ENCODE data around the gene SENP7. TPM values are rescaled to one million over a fixed set of nuclear protein-coding genes. Genes with fewer than 3 reads are reported as not detected.

SENP7 gene
- total RNA-seq, 1 experiment from 2014 or later: 7.9 TPM

DNA sequence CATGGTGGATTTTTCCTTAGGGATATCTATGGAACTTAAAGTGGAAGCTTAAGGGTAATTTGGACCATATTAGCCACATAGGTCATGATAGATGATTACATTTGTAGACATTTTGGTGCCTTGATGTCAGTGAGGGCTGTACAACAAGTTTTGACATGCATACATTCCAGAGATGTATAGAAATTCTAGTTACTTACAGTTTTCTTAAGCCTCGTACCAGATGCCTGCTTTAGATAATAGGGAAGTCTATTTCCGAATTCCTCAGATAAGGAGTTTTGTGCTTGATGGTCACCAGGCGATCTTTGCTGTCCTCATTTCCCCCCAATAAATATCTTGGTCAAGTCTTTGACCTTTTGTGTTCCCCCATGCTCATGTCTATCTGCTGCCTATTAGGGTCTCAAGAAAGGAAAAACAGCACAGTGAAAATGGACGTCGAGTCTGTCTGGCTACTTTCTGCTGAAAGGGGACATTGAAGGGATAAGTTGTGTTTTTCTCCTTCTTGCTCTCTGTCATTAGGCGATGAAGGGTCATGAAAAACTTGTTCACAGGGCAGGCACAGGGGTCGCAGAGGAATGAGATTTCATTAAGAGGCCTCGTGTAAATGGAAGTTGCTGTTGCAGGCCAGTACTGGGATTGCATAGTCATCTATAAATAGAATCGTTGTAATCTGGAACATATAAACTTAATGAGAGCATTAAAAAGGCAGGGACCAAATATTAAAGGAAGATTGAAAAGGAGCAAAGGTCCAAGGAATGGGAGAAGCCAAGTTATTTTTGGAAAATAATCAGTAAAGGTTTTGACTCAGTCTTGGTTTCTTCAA lies 20.0 kb upstream of the SENP7 start:
- H3K79me2 ChIP-seq (ENCODE audit: insufficient read depth, low read length): no peaks in the 10 kb centered on the region
- H3K27me3 ChIP-seq (ENCODE audit: insufficient read depth, low read length): no peaks in the 10 kb centered on the region
- H3K9ac ChIP-seq (ENCODE audit: low read length): no peak overlapping the region
- no TSS peak for BruUV-seq (replicated peaks)
- H4K20me1 ChIP-seq (ENCODE audit: insufficient read depth): no peaks in the 10 kb centered on the region
- no peak overlapping the region for H3K4me2 ChIP-seq (ENCODE audit: low read length)
- H3K9me3 ChIP-seq (ENCODE audit: control insufficient read depth in 1 of 2, insufficient read depth in 1 of 2, low read depth in 1 of 2, low read length in 2 of 2): no peaks in the 10 kb centered on the region
- no peaks in the 10 kb centered on the region for H3K4me1 ChIP-seq (ENCODE audit: control insufficient read depth in 1 of 2, insufficient read depth in 2 of 2, low read length in 2 of 2)
- no peaks in the 10 kb centered on the region for H3K36me3 ChIP-seq (ENCODE audit: control insufficient read depth in 1 of 2, insufficient read depth in 2 of 2, low read length in 2 of 2)
- no peak for TF ChIP-seq SP1 (IDR thresholded peaks at IDR 0.05; ENCODE audit: low read depth)
- TF ChIP-seq YY1 (IDR thresholded peaks at IDR 0.05; ENCODE audit: extremely low read depth, insufficient replicate concordance, low read depth, low read length): no peak
- no peak for TF ChIP-seq CEBPB (IDR thresholded peaks at IDR 0.05; ENCODE audit: low read depth)
- H2AFZ ChIP-seq (ENCODE audit: low read depth, low read length, poor library complexity, severe bottlenecking): no peak overlapping the region
- H3K9me2 ChIP-seq (ENCODE audit: insufficient read depth): no peaks in the 10 kb centered on the region
- POLR2A ChIA-PET: no interaction called here
- intact Hi-C loops (cut with micrococcal nuclease): no loop called here
- no peak for ATAC-seq
- no peak for DNase-seq (ENCODE audit: low read depth, low spot score)
- no peak overlapping the region for H3K4me3 ChIP-seq (replicated peaks in 1 of 2; ENCODE audit: low read depth in 1 of 2, low read length in 2 of 2)
- RAD21 ChIA-PET (ENCODE audit: low non-redundant PET in 1 of 2, low total read pairs in 2 of 2, uncharacterized antibody in 2 of 2, unreplicated experiment in 2 of 2): no interaction called here
- no peak overlapping the region for H3K27ac ChIP-seq (ENCODE audit: low read depth, low read length)
- CTCF ChIA-PET: no interaction called here

DNA sequence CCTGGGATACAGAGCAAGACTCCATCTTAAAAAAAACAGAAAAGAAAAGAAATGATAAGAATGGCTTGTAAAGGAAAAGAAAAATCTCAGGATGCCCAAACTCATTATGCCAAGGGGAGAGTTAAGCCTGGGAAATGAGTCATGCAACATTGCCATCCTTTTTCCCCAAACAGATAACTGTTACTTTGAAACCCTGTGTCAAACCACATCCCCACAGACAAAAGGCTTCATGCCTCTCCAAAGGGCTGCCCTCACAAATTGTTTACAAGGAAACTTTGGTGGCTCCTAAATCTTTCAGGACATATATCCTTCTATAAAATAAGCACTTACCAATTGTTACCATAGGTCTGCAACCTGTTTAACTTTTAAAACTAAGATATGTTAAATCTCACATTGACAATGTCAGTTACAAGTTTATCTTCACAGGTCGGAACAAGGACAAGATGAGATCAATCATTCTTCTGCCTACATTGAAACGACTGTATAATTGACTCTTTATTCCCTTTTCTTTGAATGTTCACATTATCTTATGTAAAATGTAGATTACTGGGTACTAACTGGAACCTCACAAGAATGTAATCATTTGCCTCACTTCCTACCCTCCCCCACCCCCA lies 18.6 kb upstream of the SENP7 start:
- Histone ChIP-seq H3K36me3 (ENCODE audit: control insufficient read depth in 1 of 2, insufficient read depth in 2 of 2, low read length in 2 of 2) (no peaks in the 10 kb centered on the region), H3K9me2 (ENCODE audit: insufficient read depth) (no peaks in the 10 kb centered on the region), H2AFZ (ENCODE audit: low read depth, low read length, poor library complexity, severe bottlenecking) (no peak overlapping the region), H3K27ac (ENCODE audit: low read depth, low read length) (no peak overlapping the region), H3K79me2 (ENCODE audit: insufficient read depth, low read length) (no peaks in the 10 kb centered on the region), H4K20me1 (ENCODE audit: insufficient read depth) (no peaks in the 10 kb centered on the region), H3K4me1 (ENCODE audit: control insufficient read depth in 1 of 2, insufficient read depth in 2 of 2, low read length in 2 of 2) (no peaks in the 10 kb centered on the region), H3K4me3 (replicated peaks in 1 of 2; ENCODE audit: low read depth in 1 of 2, low read length in 2 of 2) (no peak overlapping the region), H3K9ac (ENCODE audit: low read length) (no peak overlapping the region), H3K27me3 (ENCODE audit: insufficient read depth, low read length) (no peaks in the 10 kb centered on the region), H3K9me3 (ENCODE audit: control insufficient read depth in 1 of 2, insufficient read depth in 1 of 2, low read depth in 1 of 2, low read length in 2 of 2) (no peaks in the 10 kb centered on the region), H3K4me2 (ENCODE audit: low read length) (no peak overlapping the region)
- POLR2A ChIA-PET: no interaction called here
- ATAC-seq (no peak), DNase-seq (ENCODE audit: low read depth, low spot score) (no peak)
- BruUV-seq (replicated peaks): no TSS peak
- CTCF ChIA-PET: no interaction called here
- intact Hi-C loops (cut with micrococcal nuclease): no loop called here
- RAD21 ChIA-PET (ENCODE audit: low non-redundant PET in 1 of 2, low total read pairs in 2 of 2, uncharacterized antibody in 2 of 2, unreplicated experiment in 2 of 2): no interaction called here
- TF ChIP-seq RAD21 (IDR thresholded peaks at IDR 0.05; ENCODE audit: low read depth): no peak
- TF ChIP-seq SIN3A (IDR thresholded peaks at IDR 0.05; ENCODE audit: low read depth): no peak
- TF ChIP-seq ZFX (IDR thresholded peaks at IDR 0.05): no peak
- TF ChIP-seq FOSL1 (IDR thresholded peaks at IDR 0.05; ENCODE audit: low read depth): no peak
- no peak for TF ChIP-seq JUND (IDR thresholded peaks at IDR 0.05)
- TF ChIP-seq POLR2AphosphoS5 (IDR thresholded peaks at IDR 0.05; ENCODE audit: low read depth, low read length): no peak
- no peak for TF ChIP-seq SRF (IDR thresholded peaks at IDR 0.05; ENCODE audit: low read depth)
- TF ChIP-seq POLR2A (IDR thresholded peaks at IDR 0.05; ENCODE audit: borderline replicate concordance, extremely low read depth, insufficient read depth, insufficient read length): no peak
- TF ChIP-seq, protein P1, sequence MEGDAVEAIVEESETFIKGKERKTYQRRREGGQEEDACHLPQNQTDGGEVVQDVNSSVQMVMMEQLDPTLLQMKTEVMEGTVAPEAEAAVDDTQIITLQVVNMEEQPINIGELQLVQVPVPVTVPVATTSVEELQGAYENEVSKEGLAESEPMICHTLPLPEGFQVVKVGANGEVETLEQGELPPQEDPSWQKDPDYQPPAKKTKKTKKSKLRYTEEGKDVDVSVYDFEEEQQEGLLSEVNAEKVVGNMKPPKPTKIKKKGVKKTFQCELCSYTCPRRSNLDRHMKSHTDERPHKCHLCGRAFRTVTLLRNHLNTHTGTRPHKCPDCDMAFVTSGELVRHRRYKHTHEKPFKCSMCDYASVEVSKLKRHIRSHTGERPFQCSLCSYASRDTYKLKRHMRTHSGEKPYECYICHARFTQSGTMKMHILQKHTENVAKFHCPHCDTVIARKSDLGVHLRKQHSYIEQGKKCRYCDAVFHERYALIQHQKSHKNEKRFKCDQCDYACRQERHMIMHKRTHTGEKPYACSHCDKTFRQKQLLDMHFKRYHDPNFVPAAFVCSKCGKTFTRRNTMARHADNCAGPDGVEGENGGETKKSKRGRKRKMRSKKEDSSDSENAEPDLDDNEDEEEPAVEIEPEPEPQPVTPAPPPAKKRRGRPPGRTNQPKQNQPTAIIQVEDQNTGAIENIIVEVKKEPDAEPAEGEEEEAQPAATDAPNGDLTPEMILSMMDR (IDR thresholded peaks at IDR 0.05 in 2 of 3, conservative IDR thresholded peaks at IDR 0.05 in 1 of 3; ENCODE audit: borderline replicate concordance in 1 of 3, insufficient read depth in 1 of 3, low read depth in 2 of 3, low read length in 2 of 3): no peak
- TF ChIP-seq, protein P2, sequence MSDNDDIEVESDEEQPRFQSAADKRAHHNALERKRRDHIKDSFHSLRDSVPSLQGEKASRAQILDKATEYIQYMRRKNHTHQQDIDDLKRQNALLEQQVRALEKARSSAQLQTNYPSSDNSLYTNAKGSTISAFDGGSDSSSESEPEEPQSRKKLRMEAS (IDR thresholded peaks at IDR 0.05): no peak
- TF ChIP-seq CEBPB (IDR thresholded peaks at IDR 0.05; ENCODE audit: low read depth): no peak
- TF ChIP-seq, protein P3, sequence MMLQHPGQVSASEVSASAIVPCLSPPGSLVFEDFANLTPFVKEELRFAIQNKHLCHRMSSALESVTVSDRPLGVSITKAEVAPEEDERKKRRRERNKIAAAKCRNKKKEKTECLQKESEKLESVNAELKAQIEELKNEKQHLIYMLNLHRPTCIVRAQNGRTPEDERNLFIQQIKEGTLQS (IDR thresholded peaks at IDR 0.05): no peak
- TF ChIP-seq TCF7L2 (IDR thresholded peaks at IDR 0.05; ENCODE audit: borderline replicate concordance, extremely low read depth, insufficient read depth, insufficient read length): no peak
- TF ChIP-seq ZNF274 (IDR thresholded peaks at IDR 0.05; ENCODE audit: low read depth, low read length): no peak
- no peak for TF ChIP-seq EZH2 (IDR thresholded peaks at IDR 0.05)
- TF ChIP-seq ELF1 (IDR thresholded peaks at IDR 0.05; ENCODE audit: borderline replicate concordance, low read depth): no peak
- no peak for TF ChIP-seq EZH2phosphoT487 (IDR thresholded peaks at IDR 0.05; ENCODE audit: borderline replicate concordance)
